SH-SY5Y (cell line): ENCODE measurements around the gene OBSCN.

Experiments used
- GATA2 ChIP-seq: IDR thresholded peaks from 2 replicates; pipeline ENCODE4 v1.6.1; 2011; ENCODE audit warnings: mild to moderate bottlenecking, low read depth, low read length
- GATA3 ChIP-seq: IDR thresholded peaks from 2 replicates; pipeline ENCODE4 v1.6.1; 2011; ENCODE audit warnings: low read depth, mild to moderate bottlenecking, low read length, moderate library complexity

The OBSCN gene

GRCh38 chr1:228297822-228298221 is 90.0 kb downstream of the OBSCN start:
- no peak for TF ChIP-seq GATA2
- no peak for TF ChIP-seq GATA3

- TF ChIP-seq GATA3 (no peak), GATA2 (no peak)
Observed at GRCh38 chr1:228298471-228298870, 90.6 kb downstream of the OBSCN start.

- TF ChIP-seq GATA3 (no peak), GATA2 (no peak)
Observed at GRCh38 chr1:228299211-228299610, 91.4 kb downstream of the OBSCN start.

DNA sequence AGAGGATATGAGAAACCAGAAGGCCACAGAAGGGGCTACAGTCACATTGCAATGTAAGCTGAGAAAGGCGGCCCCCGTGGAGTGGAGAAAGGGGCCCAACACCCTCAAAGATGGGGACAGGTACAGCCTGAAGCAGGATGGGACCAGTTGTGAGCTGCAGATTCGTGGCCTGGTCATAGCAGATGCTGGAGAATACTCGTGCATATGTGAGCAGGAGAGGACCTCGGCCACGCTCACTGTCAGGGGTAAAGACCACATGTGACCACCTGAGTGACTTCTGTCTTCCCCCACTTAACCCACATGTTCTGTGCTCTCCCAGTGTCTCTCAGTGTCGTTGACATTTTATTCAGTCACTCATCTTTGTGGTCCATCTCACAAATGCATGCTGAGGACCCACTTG is 92.1 kb downstream of the OBSCN start:
- TF ChIP-seq GATA3 (no peak), GATA2 (no peak)

DNA sequence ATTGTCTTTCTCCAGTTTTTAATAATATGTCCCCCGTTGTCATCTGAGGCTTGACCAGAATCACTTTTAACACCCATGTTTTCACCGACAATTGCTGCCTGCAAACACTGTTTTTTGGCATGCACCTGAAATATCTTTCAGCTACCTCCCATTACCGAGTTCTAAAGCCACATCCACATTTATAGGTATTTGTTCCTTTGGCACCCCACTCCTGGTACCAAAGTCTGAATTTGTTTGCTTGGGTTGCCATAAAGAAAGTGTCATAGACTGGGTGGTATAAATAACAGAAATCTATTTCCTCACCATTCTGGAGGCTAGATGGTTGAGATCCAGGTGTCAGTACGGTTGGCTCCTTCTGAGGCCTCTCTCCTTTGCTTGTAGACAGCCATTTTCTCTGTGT is 94.2 kb downstream of the OBSCN start:
- TF ChIP-seq GATA2: no peak
- TF ChIP-seq GATA3: no peak

- TF ChIP-seq GATA2 (no peak), GATA3 (no peak)
Observed at GRCh38 chr1:228303596-228303995, 95.8 kb downstream of the OBSCN start.

GRCh38 chr1:228304225-228304624 is 96.4 kb downstream of the OBSCN start:
- TF ChIP-seq GATA3 (no peak), GATA2 (no peak)

- TF ChIP-seq GATA2 (no peak), GATA3 (no peak)
Observed at GRCh38 chr1:228304766-228305395, 97.0 kb downstream of the OBSCN start.

- TF ChIP-seq GATA3: no peak
- no peak for TF ChIP-seq GATA2
Observed at GRCh38 chr1:228305721-228306152, 97.9 kb downstream of the OBSCN start.

- TF ChIP-seq GATA3 (no peak), GATA2 (no peak)
Observed at GRCh38 chr1:228306275-228307217, 98.7 kb downstream of the OBSCN start.

DNA sequence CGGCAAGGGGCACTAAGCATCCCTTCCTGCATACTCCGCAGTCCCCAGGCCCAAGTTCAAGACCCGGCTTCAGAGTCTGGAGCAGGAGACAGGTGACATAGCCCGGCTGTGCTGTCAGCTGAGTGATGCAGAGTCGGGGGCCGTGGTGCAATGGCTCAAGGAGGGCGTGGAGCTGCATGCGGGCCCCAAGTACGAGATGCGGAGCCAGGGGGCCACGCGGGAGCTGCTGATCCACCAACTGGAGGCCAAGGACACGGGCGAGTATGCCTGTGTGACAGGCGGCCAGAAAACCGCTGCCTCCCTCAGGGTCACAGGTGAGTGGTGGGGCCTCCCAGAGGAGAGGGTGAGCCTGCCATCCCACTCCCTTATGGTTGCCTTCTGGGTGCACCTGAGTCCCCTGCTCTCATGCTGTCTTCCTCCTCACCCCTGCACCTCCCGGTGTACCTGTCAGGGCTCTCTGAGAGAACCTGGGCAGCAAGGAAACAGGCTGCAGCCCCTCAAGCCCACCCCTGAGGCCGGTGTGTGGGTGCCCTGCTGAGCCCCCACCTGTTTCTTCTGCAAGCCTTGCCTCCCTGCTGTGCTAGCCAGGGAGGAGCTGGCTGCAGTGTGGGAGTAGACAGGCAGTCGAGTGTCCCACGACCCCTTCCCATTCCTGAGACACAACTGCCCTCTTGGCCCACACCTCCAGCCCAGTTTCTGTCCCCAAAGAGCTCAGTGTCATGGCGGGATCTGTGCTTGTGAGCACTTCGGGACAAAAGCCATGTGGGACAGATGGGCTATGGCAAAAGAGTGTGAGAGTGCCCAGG is 99.6 kb downstream of the OBSCN start:
- TF ChIP-seq GATA2 (no peak), GATA3 (no peak)

GRCh38 chr1:228308085-228308601 is 100.3 kb downstream of the OBSCN start:
- no peak for TF ChIP-seq GATA2
- no peak for TF ChIP-seq GATA3

GRCh38 chr1:228308628-228309325 is 100.9 kb downstream of the OBSCN start:
- no peak for TF ChIP-seq GATA3
- TF ChIP-seq GATA2: no peak

DNA sequence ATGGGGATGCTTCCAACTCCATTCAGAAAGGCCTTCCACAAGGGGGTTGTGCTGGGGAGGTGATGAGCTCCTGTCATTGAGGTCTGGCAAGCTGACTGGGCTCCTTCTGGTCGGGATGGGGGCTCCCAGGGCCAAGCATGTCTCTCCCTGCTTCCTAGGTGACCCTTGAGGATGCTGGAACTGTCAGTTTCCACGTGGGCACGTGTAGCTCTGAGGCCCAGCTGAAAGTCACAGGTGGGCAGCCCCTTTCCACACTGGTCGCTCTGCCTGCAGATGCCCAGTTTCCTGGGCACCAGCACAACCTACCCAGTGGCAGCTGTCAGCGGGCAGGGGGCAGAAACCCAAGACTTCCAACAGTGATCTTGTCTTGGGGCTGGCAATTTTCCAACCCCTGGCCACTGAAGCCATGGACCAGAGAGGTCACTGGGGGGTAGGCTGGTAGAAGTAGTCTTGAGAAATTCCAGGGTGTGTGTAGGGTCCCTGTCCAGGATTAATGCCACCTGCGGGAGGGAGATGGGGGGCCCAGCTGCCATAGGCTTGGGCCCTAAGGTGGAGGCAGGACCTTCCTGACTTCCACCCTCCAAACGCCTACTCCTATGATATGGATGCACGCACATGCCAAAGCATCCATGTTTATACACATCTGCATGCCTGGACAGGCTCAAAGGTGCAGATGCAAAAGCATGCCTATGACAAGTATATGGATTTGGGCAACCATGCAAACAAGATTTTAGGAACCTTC is 101.7 kb downstream of the OBSCN start:
- TF ChIP-seq GATA2 (no peak), GATA3 (no peak)
